Subcutaneous adipose tissue (tissue), 4 donors: ENCODE measurements around the gene ADAT3. TPM values are rescaled to one million over a fixed set of nuclear protein-coding genes. Genes with fewer than 3 reads are reported as not detected.

Experiments used
- CTCF ChIP-seq: fragments of 450-650 bp; IDR thresholded peaks from one replicate; pipeline ENCODE4 v1.5.1; 2016; ENCODE audit warnings: low read depth, mild to moderate bottlenecking, control low read depth, antibody characterized with exemption, moderate library complexity
- total RNA-seq, 4 donors: library from RNA; depleted of rRNA; stranded (reverse); fragments of >200 nt; gene quantifications; one replicate each; pipeline ENCODE4 v1.1.0, GENCODE V29; 2016

Gene ADAT3
- total RNA-seq, 4 donors from 2014 or later, result 0.68 to 1.1 (median 0.93) TPM

GRCh38 chr19:1925544-1925943 lies 20.3 kb downstream of the ADAT3 start:
- no peak for TF ChIP-seq CTCF

GRCh38 chr19:1929021-1929742 lies 24.0 kb downstream of the ADAT3 start:
- TF ChIP-seq CTCF, result no peak

GRCh38 chr19:1931445-1931844 lies 26.2 kb downstream of the ADAT3 start:
- TF ChIP-seq CTCF, result no peak

GRCh38 chr19:1932395-1932794 lies 27.2 kb downstream of the ADAT3 start:
- no peak for TF ChIP-seq CTCF

- no peak for TF ChIP-seq CTCF
These were observed 28.0 kb downstream of the ADAT3 start for GRCh38 chr19:1933244-1933643.

GRCh38 chr19:1933942-1934341 lies 28.7 kb downstream of the ADAT3 start:
- TF ChIP-seq CTCF, result no peak

- TF ChIP-seq CTCF, result no peak
These were observed 30.4 kb downstream of the ADAT3 start for GRCh38 chr19:1935484-1936208.
